Sigmoid colon (tissue), 7 donors: ENCODE measurements around the gene PADI2. TPM values are rescaled to one million over a fixed set of nuclear protein-coding genes. Genes with fewer than 3 reads are reported as not detected.

Experiments used
- DNase-seq: peaks from one replicate; pipeline ENCODE4 v3.0.0-alpha.2; 2019
- H3K27ac ChIP-seq, 4 donors: fragments of 200-600 bp; sonication (generic); one replicate each; pipeline ENCODE4 v1.5.1; 2016 to 2019; ENCODE audit warnings: mild to moderate bottlenecking in 1 of 4
- H3K27me3 ChIP-seq, 3 donors: fragments of 200-600 bp; sonication (generic); one replicate each; pipeline ENCODE4 v1.5.1; 2019; ENCODE audit warnings: mild to moderate bottlenecking in 1 of 3
- H3K36me3 ChIP-seq, 4 donors: fragments of 200-600 bp; sonication (generic); one replicate each; pipeline ENCODE4 v1.5.1; 2016 to 2019
- H3K4me1 ChIP-seq, 4 donors: fragments of 200-600 bp; sonication (generic); one replicate each; pipeline ENCODE4 v1.5.1; 2017 to 2019
- H3K4me3 ChIP-seq, 4 donors: fragments of 200-600 bp; sonication (generic); one replicate each; pipeline ENCODE4 v1.5.1; 2017 to 2019; ENCODE audit warnings: mild to moderate bottlenecking in 2 of 4, moderate library complexity in 1 of 4
- H3K9me3 ChIP-seq, 4 donors: fragments of 200-600 bp in 3 of 4; sonication (generic) in 3 of 4; one replicate each; pipeline versions ENCODE4 v1.5.1 to v1.6.1; 2013 to 2019
- EP300 ChIP-seq, 4 donors: sonication (generic); formaldehyde crosslinking; IDR thresholded peaks; one replicate each; pipeline ENCODE4 v1.6.1; 2017; ENCODE audit warnings: antibody characterized with exemption in 4 of 4
- POLR2A ChIP-seq, 2 donors: fragments of 450-650 bp; IDR thresholded peaks; one replicate each; pipeline ENCODE4 v1.6.1; 2016; ENCODE audit warnings: antibody characterized with exemption in 2 of 2, mild to moderate bottlenecking in 2 of 2, moderate library complexity in 2 of 2
- POLR2AphosphoS5 ChIP-seq, 4 donors: sonication (generic); formaldehyde crosslinking; IDR thresholded peaks; one replicate each; pipeline ENCODE4 v1.6.1; 2017; ENCODE audit warnings: antibody characterized with exemption in 4 of 4
- WGBS, 2 donors: extraction: QIAGEN DNeasy Blood & Tissue Kit; methylation state at CpG; one replicate each; pipeline ENCODE4 v1.1.7; 2013; 5-methylcytosine and 5-hydroxymethylcytosine counted together
- intact Hi-C: fragments of 100-400 bp; cut with DNase I; formaldehyde crosslinking; loops from one replicate; pipeline ENCODE4 v1.15.1; 2023
- polyA plus RNA-seq, 3 donors: library from polyadenylated mRNA; stranded (reverse); fragments of 200-250 nt; gene quantifications; one replicate each; pipeline ENCODE4 v1.2.3, GENCODE V29; 2013
- total RNA-seq, 4 donors: library from RNA; depleted of rRNA; stranded (reverse); fragments of >200 nt; gene quantifications; one replicate each; pipeline ENCODE4 v1.1.0, GENCODE V29; 2016
- TF ChIP-seq, protein P1 (sequence below), 4 experiments: fragments of 450-650 bp in 3 of 4; fragments of 200-600 bp in 1 of 4; IDR thresholded peaks; one replicate each; pipeline ENCODE4 v1.5.1; 2016 to 2019; ENCODE audit warnings: antibody characterized with exemption in 4 of 4, mild to moderate bottlenecking in 3 of 4, moderate library complexity in 2 of 4
- donor health status: healthy with polysubstance abuse.
- donor health status: Bipolar disorder and iron deficiency.
- donor health status: healthy.

PADI2 gene
- total and polyA plus RNA-seq, 7 donors: 0.27 to 169 (median 1.1) TPM

DNA sequence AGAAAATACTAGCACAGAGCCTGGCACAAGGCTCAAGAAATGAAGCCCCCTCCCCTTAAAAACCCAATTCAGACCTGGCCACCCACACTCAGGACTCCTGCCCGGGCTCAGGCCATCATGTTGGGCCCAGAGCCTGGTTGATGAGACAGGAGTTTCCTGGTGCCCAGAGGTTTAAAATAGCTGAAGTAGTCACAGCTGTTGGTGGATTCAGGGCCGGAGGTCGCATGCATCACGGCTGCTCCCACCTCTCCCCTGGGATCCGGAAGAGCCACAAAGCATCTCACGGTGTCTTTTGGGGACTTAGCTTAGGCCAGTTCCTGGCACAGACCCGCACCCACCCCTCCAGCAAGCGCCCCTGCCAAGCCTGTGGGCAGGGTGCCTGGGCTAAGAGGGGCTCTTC is 2.6 kb upstream of the PADI2 start:
- peak overlapping the region in 1 of 4 donors; percentile 8 for H3K27ac ChIP-seq
- TF ChIP-seq POLR2A (IDR thresholded peaks at IDR 0.05): no peak
- no peak for TF ChIP-seq EP300 (IDR thresholded peaks at IDR 0.05)
- TF ChIP-seq, protein P1, sequence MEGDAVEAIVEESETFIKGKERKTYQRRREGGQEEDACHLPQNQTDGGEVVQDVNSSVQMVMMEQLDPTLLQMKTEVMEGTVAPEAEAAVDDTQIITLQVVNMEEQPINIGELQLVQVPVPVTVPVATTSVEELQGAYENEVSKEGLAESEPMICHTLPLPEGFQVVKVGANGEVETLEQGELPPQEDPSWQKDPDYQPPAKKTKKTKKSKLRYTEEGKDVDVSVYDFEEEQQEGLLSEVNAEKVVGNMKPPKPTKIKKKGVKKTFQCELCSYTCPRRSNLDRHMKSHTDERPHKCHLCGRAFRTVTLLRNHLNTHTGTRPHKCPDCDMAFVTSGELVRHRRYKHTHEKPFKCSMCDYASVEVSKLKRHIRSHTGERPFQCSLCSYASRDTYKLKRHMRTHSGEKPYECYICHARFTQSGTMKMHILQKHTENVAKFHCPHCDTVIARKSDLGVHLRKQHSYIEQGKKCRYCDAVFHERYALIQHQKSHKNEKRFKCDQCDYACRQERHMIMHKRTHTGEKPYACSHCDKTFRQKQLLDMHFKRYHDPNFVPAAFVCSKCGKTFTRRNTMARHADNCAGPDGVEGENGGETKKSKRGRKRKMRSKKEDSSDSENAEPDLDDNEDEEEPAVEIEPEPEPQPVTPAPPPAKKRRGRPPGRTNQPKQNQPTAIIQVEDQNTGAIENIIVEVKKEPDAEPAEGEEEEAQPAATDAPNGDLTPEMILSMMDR (IDR thresholded peaks at IDR 0.05): no peak
- TF ChIP-seq POLR2AphosphoS5 (IDR thresholded peaks at IDR 0.05): no peak
- H3K4me3 ChIP-seq: no peak overlapping the region
- H3K36me3 ChIP-seq: no peaks in the 10 kb centered on the region
- peaks cover 0 to 28% (median 16%) of the 10 kb centered on the region in 4 donors for H3K4me1 ChIP-seq
- WGBS, 2 donors: 65 to 76% methylated on average over 8 of the region's 8 CpGs
- peaks cover 21 to 26% (median 23%) of the 10 kb centered on the region in 3 donors for H3K27me3 ChIP-seq
- intact Hi-C loops: loop anchor here (10.0 kb wide), 2 partner anchors 213 to 283 kb away; no protein-coding TSS in a partner anchor
- no peaks in the 10 kb centered on the region for H3K9me3 ChIP-seq
- DNase-seq: no peak

DNA sequence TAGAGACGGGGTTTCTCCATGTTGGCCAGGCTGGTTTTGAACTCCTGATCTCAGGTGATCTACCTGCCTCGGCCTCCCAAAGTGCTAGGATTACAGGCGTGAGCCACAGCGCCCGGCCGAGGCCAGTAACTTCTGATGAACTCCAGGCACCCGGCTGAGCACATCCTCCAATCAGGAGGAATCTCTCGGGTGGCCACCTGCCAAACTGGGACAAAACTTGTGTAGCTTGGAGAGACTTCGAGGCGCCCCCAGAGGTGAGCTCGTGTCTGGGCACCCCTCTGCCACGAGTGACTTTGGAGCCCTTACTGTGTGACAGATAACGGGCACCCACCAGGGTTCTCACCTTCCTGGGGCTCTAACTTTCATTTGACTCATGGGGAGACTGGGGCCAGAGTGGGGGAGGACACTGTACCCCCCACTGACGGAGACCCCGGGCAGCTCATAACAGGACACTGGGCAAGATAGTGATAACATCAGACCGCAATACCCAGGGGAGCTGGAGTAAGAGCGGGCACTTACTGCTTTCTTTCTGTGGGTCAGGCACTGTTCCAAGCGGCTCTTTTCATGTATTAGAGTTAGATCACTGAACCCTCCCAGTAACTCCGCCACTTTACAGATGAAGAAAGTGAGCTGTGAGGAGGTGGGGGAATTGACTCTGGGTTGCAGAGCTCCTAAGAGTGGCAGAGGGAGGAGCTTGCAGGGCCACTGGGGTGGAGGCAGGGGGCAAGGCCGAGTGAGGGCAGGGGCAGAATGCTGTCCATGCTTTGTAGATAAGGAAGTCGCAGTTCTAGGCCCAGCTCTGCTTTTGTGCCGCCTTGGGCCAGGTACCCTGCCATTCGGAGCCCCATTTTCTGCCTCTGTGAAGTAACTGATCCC is 1.9 kb upstream of the PADI2 start:
- TF ChIP-seq POLR2AphosphoS5 (IDR thresholded peaks at IDR 0.05) (no peak), POLR2A (IDR thresholded peaks at IDR 0.05) (no peak), EP300 (IDR thresholded peaks at IDR 0.05) (no peak)
- TF ChIP-seq, protein P1 (IDR thresholded peaks at IDR 0.05): no peak
- Histone ChIP-seq H3K4me1 (peaks cover 0 to 28% (median 16%) of the 10 kb centered on the region in 4 donors), H3K9me3 (no peaks in the 10 kb centered on the region), H3K27me3 (peaks cover 21 to 31% (median 30%) of the 10 kb centered on the region in 3 donors), H3K4me3 (no peak overlapping the region), H3K27ac (peak overlapping the region in 1 of 4 donors; percentile 8), H3K36me3 (no peaks in the 10 kb centered on the region)
- no peak for DNase-seq
- WGBS, 2 donors: 52 to 86% methylated on average over 23 of the region's 23 CpGs
- intact Hi-C loops: loop anchor here (10.0 kb wide), 2 partner anchors 214 to 284 kb away; no protein-coding TSS in a partner anchor

DNA sequence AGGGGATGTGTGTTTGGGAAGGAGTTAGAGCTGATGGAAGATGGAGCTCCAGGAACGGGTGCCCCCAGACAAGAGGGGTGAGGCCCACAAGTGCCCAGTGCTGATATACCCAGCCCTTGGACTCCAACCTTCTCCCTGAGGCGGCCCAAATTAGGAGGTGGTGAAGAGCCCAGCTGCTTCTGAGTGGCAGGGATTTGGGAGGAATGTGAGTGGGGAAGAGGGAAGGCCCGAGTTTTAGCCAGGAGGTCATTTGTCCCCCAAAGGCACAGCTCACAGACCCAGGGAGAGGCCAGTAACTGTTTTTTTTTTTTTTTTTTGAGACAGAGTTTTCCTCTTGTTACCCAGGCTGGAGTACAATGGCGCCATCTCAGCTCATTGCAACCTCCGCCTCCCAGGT is 1.2 kb upstream of the PADI2 start:
- peaks cover 0 to 24% (median 16%) of the 10 kb centered on the region in 4 donors for H3K4me1 ChIP-seq
- no peak for TF ChIP-seq POLR2A (IDR thresholded peaks at IDR 0.05)
- no peak for TF ChIP-seq POLR2AphosphoS5 (IDR thresholded peaks at IDR 0.05)
- TF ChIP-seq, protein P1 (IDR thresholded peaks at IDR 0.05): no peak
- no peak for TF ChIP-seq EP300 (IDR thresholded peaks at IDR 0.05)
- H3K27me3 ChIP-seq: peaks cover 21 to 36% (median 35%) of the 10 kb centered on the region in 3 donors
- DNase-seq: no peak
- intact Hi-C loops: loop anchor here (10.0 kb wide), 2 partner anchors 214 to 284 kb away; no protein-coding TSS in a partner anchor
- 86 to 91% methylated on average over 5 of the region's 5 CpGs for WGBS, 2 donors
- no peak overlapping the region for H3K27ac ChIP-seq
- H3K9me3 ChIP-seq: no peaks in the 10 kb centered on the region
- H3K4me3 ChIP-seq: no peak overlapping the region
- H3K36me3 ChIP-seq: no peaks in the 10 kb centered on the region

DNA sequence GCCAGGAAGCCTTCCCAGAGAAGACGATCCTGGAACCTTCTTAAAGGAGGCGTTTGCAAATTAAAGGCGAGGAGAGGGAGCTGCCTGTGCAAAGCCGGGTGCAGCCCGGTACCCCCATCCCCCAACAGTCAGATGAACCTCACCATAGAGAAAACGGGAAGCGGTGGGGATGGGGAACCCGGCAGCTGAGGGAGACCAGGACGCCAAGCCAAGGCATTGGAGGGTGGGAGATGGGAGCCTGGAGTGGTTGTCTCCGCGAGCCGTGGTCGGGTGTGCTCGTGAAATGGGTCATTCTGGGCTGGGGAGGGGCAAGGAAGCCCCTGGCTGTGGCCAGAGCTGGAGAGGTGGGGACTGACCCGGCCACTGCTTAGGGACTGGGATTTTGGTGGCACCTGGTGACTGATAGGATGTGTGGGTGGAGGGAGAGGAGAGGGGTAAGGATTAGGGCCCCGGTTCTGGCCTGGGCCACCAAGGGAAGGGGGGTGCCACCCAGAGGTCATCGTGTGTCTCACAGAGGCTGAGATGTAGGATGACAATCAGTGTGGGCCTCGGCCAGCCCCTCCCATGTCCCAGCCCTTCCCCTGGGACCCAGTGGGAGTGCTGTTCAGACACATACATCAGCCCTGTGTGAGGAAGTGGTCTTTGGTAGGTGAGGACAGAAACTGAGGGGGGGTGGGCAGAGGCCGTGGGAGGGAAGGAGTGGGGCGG is 676 bp upstream of the PADI2 start:
- Histone ChIP-seq H3K27ac (no peak overlapping the region), H3K36me3 (no peaks in the 10 kb centered on the region), H3K4me1 (peaks cover 0 to 24% (median 16%) of the 10 kb centered on the region in 4 donors), H3K27me3 (peaks cover 21 to 36% (median 35%) of the 10 kb centered on the region in 3 donors), H3K4me3 (peak overlapping the region in 3 of 4 donors; percentile 13 to 37 (median 36)), H3K9me3 (no peaks in the 10 kb centered on the region)
- no peak for DNase-seq
- no peak for TF ChIP-seq EP300 (IDR thresholded peaks at IDR 0.05)
- TF ChIP-seq POLR2A (IDR thresholded peaks at IDR 0.05): no peak
- no peak for TF ChIP-seq POLR2AphosphoS5 (IDR thresholded peaks at IDR 0.05)
- TF ChIP-seq, protein P1 (IDR thresholded peaks at IDR 0.05): no peak
- 41 to 57% methylated on average over 20 of the region's 20 CpGs for WGBS, 2 donors
- intact Hi-C loops: loop anchor here (10.0 kb wide), 2 partner anchors 215 to 285 kb away; no protein-coding TSS in a partner anchor
